ENCODE results near the gene SPCS1. TPM values are rescaled to one million over a fixed set of nuclear protein-coding genes. Genes with fewer than 3 reads are reported as not detected.

Gene SPCS1
- total RNA-seq, 2 donors from 2014 or later, result 100 to 111 TPM

Other genes starting within 250 kb of the SPCS1 start
- under 1 TPM; 0.12 to 0.19 TPM for gene STAB1, start 210.8 kb upstream of the SPCS1 start, total RNA-seq
- gene NT5DC2, start 172.2 kb upstream of the SPCS1 start, total RNA-seq, result 10 to 100 TPM; 23.5 to 24.3 TPM
- 1 to 10 TPM; 7.4 to 8.9 TPM for gene UQCC5, start 169.5 kb upstream of the SPCS1 start, total RNA-seq
- gene PBRM1, start 20.2 kb upstream of the SPCS1 start, total RNA-seq, result 10 to 100 TPM; 66.2 to 66.7 TPM
- gene GNL3, start 20.1 kb upstream of the SPCS1 start, total RNA-seq, result 100 to 1,000 TPM; 131 to 158 TPM
- gene GLT8D1, start 315 bp upstream of the SPCS1 start, total RNA-seq, result 10 to 100 TPM; 37.8 to 38.3 TPM
- gene NEK4, start 64.8 kb downstream of the SPCS1 start, total RNA-seq, result 10 to 100 TPM; 15.9 to 25.6 TPM
- not detected for gene ITIH1, start 71.5 kb downstream of the SPCS1 start, total RNA-seq
- gene ITIH3, start 88.7 kb downstream of the SPCS1 start, total RNA-seq, result not detected
- gene ITIH4, start 124.6 kb downstream of the SPCS1 start, total RNA-seq, result 10 to 100 TPM; 21.8 to 24.5 TPM
- 1 to 10 TPM; 1.3 TPM for gene MUSTN1, start 128.9 kb downstream of the SPCS1 start, total RNA-seq
- gene STIMATE, start 191.4 kb downstream of the SPCS1 start, total RNA-seq, result 10 to 100 TPM; 34.4 to 40.8 TPM